DMS114 treated with DMSO at 0.1 percent for 48 hours (cell line): Measurements from ENCODE around the gene TGFBR3.

Experiments used
- DNase-seq: peaks from one replicate; lab custom pipeline; 2025; ENCODE audit not compliant: unreplicated experiment; lab: John Stamatoyannopoulos, UW

The TGFBR3 gene

DNA sequence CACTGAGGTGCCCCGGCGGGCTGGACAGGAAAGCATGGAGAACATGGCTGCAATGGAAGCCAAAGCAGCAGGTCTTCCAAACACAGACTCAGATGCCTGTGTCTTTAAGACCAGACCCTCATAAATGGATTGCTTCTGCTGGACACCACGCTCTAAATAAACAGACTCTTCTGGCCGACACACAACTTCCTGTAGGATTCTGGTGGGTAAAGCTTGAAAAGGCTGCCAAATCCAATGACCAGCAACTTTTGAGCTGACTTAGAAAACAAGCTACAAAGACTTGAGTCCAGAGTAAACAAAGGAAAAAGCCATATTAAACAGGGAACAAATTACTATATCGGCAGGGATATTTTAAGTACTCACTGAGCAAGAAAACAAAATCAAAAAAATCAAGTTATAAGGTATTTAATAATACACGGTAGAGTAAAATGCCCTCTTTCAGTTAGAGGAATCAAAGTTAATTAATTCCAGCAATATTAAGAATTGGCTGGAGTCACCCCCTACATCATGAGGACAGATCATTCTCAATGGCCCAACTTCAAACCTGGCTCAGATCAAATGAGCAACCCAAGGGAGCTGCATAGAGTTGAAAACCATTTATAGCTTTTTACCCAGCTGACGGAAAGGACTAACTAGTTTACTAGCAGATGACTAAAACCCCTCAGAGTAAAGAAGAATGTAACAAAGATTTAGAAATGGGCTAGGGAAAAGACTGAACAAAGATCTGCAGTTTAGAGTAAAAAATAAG, 102.4 kb downstream of the TGFBR3 start:
- no peak for DNase-seq

DNA sequence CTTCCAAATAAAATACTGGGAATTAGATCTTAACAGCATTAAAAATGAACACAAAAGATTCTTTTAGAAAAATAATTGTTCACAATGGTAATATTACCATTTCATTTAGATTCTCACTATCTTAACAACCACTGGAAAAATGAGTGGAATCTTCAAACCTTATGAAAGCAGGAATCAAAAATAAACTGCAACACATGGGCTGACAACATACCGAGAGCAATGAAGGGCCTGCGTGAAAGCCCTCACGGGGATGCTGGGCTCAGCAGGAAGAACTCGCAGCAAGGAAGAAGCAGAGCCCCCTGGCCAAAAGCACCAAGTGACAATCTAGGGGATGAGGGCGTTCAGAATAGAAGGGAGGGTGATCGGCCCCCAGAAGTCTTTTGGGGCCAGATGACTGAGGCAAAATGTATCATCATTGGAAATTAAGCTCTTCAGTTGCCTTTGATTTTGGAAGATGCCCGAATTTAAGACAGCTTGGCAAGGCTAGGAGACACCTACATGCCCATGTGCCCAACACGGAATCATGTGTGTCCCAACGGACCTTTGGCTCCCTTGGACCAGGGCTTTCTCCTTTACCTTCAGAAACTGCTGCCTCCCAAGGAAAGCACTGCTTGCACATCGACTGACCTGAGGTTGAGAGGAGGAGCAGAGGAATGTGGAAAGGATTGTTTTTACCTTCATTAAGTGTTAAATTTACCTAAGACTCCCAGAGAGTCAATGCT, 103.9 kb downstream of the TGFBR3 start:
- no peak for DNase-seq

DNA sequence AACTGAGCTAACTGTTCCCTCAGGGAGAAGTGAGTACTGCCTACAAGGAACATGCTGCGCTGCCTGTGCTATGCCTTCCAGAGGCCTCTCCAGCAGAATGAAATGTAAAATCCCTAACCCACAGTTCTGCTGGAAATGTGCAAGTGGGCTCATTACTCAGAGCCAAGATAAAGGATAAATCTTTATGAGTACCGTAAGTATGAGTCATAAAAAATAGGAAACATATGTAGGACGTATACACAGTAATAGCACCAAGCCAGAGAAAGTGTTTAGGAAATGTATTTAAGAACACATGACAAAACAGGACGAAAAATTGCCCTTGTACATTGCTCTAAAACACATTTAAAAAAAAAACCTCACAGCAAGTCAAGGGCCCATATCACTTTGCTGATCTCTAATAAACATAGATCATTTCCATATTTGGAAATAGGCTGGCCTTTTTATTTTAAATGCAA, 104.6 kb downstream of the TGFBR3 start:
- no peak for DNase-seq

DNA sequence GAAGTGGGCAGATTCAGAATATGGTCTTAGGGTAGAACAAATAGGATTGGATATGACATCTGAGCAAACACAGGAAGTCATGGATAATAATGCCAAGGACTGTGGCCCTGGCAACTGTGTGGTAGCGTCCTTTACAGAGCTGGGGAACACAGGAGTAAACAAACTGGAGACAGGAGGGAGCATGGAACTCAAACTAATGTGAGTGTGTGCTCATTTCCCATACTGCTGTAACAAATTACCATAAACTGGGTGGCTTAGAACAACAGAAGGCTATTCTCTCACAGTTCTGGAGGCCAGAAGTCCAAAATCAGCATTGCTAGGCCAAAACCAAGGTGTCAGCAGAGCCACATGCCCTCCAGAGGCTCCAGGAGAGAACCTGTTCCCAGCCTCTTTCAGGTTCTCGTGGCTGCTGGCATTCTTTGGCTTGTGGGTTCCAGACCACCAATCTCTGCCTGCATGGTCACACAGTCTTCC, 106.4 kb downstream of the TGFBR3 start:
- DNase-seq, result no peak

DNA sequence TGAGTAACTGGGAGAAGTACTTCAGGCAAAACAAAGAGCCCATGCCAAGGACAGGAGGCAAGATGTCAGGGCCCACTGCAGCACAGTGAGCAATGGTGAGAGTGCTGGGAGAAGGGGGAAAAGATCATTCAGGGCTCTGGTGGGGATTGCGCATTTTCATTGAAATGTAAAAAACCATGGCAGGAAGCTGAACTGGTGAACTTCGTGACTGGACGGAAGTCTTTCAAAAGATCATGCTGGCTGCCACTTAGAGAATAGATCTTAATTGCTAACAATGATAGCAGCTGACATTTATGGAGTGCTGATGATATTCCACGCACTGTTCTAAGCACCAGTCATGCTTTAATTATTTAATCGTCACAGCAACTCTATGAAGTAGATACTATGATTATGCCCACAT, 107.0 kb downstream of the TGFBR3 start:
- no peak for DNase-seq

DNA sequence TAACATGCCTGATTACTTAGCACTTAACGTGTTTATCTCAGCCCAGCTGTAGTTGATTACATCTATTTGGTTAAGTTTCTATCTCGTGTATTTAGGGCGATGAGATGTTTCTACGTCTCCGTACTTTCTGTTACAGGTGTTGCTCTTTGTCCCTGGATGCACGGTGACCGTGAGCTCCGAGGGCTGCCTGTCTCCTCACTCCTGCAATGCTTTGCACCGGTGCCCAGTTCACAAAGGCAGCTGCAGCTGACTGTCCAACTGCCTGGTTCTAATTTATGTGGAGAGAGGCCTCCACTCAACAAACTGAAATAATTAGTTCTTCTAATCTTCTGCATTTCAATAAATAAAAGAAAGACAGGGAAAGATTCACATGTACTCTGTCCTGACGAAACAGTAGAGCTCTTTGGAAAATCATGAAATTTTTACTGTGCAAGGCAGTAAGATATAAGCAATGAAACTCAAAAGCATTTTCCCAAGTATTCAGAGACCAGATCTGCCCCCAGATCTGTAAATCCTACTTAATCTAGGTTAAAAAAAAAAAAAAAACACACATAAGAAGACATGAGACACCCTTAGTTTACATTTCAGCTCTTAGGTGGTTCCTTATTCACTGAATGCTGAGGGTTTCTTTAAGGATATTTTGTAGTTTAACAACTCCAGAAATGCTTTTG, 108.2 kb downstream of the TGFBR3 start:
- DNase-seq, result no peak

DNA sequence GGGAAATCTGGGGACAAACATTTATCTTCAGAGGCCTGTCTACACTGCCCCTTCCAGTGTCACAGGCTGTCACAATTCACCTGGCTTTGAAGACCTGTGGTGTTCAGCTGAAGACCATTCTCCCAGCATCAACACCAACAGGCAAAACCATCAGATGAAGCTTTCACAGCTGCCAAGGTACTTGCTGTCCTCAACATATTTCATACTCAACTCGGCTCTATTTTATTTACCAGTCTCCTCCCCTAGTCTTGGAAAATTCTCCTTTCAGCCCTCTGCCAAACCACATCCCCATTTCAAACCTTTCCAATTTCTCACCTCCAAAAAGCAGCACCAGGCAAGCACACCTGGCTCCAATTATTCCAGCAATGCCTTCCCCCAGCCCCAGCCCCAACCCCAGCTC, 108.8 kb downstream of the TGFBR3 start:
- no peak for DNase-seq

DNA sequence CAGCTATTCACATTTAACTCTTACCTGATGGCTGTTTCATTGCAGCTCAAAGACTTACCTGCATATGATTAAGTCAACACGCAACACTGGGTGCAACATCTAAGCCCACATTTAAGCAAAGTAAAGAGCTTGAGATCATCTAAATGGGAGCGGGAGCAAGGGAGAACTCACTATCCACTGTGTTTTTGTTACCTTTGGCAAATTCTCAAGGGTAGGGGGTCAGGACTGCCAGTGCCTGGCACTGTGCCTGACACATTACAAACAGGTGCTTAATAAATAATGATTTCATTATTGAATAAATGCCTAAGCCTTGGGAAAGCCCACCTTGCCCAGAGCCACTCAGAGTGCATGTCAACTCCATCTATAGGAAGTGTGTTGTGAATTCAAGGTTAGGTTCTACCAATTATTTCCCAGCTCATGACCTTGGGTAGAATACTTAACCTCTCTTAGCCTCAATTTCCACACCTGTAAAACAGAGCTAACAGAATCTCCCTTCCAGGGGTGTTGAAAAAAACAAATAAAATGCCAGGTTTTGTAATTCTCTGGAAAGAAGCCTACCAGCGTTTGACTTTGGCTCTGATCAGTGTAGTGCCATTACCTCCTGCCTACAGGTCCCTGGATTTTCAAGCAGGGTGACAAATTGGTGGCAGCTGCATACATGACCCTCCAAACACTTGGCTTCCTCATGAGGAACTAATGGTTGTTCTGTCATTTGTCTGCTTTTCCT, 109.7 kb downstream of the TGFBR3 start:
- no peak for DNase-seq

DNA sequence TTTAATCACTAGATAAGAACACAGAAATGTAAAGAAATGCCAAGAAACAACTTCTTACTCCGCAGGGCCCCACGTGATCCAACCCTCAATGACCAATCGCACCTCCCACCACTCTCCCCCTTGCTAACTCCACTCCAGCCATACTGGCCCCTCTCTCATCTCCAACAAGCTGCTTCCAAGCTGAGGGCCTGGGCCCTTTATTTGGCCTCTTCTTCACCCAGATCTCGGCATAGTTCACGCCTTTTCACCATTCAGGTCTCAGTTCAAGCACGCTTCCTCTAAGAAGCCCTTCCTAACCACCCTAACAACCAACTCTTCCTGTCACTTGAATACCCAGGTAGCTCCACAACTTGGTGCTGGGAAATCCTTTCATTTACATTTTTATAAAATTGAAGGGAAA, 110.7 kb downstream of the TGFBR3 start:
- no peak for DNase-seq

DNA sequence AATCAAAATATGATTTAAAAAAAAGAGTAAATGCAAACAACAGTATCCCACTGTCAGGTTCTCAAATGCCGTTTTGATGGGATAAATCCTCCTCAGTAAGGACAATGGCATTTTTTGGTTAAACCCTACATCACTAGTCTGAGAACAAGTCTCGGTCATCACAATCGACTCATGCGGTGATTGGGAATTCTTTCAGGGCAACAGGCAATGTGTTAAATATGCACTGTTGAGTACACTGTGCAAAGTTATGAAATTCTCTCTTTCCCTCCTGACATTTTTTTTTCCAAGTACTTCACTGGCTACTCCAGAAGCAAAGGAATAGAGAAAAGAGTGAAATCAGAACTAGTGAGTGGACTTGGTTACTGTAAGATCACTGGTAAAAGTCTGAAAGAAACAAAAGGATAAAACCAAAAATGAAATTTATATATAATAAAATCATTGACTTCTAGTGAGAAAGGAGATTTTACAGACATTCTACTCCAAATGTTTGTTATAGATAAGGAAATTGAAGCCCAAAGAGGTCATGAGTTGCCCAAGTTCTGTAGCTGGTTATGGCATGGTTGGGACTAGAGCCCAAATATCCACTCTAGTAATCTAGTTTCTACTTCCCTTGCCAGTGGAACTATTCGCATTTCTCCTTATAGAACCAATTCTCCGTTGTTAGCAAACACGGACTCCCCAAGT, 111.3 kb downstream of the TGFBR3 start:
- no peak for DNase-seq

DNA sequence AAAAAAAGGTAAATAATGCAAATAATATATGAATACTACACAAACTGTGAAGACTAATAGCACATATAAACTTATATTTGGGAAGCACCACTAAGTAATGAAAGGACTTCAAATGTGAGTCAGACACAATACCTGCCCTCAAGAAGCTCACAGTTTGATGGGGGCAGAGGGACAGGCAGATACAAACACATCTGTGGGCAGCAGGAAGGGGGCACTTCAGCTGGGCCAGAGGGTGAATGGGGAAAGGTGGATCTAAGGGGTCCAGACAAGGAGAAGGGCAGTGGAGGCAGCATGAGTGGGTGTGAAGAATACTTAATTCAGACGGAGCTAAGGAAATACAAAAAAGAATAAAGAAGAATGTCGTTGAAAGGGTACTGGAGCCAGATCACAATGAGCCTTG, 114.2 kb downstream of the TGFBR3 start:
- DNase-seq, result no peak

DNA sequence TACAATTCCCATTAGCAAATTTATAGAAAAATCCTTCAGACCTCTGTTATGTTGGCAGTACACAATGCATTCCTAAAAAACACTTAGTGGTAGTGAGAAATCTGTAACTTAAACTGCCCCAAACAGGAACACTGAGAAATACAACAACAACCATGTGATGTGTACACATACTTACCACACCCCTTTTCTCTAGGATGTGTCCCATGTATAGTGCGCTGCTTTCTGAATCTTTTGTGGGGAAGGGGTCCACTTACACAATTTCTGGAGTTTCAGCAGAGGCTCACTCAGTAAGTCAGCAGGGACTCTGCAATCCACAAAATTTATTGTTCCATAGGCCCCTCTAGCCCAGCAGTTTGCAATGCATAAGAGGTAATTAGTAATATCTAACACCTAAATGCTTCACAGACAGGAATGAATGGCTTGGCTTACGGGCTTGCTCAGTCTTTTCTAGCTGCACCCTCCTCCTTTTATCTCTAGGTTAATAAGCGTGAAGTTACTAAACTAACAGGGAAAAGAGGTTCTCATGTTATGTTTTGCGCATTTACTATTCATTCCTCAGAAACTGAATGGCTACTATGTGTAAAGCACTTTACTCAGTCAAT, 115.2 kb downstream of the TGFBR3 start:
- DNase-seq, result no peak

DNA sequence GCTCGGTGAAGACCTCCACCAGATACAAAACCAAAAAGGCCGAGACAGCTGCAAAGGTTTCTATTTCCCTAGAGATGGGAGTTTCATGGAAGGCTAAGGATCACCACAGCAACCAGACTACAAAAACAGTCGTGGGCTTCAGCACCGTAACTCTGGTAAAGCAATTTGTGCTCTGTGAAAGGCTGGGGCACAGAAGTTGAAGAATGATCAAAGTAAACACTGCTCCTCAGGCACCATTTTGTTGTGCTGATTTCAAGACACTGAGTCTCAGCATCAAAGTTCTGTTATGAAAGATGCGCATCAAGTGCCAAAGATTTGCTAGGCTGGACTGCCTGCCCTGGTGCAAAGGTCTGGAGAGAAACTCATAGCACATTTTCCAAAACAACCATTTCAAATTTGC, 116.2 kb downstream of the TGFBR3 start:
- DNase-seq, result no peak

DNA sequence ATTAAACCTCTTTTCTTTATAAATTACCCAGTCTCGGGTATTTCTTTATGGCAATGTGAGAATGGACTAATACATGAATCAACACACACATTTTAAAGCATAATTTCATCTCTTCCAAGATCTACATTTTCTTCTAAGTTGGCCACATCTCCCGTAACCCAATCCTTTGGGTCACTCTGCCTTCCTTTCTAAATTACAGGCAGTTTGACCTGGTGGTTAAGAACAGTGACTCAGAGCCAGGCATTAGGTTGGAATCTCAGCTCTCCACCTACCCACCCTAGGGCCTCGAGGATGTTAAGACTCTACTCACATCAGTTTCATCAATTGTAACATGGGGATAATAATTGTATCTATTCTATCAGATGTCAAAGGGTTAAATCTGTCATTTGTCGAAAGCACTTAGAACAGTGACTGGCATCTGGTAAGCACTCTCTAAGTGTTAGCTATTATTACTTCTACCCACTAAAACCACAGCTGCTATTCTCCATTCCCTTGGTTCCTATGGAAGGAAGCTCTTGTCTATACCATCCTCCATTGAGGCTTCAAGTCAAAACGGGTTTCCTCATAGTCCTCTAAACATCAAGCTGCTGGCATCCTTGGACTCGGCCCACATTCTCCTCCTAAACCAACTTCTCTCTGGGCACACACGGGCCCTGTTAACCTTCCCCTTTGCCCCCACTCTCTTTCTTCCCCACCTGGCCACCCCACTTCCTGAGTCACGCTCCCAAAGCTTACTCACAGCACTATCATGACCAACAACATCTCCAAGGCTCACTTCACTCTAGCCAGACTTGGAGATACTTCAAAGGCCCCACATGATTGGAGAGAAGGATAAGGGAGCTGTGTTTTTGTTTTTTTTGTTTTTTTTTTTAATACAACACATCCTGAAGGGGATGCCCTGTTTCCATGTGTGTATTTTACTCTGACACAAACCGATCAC, 116.9 kb downstream of the TGFBR3 start:
- DNase-seq, result no peak

DNA sequence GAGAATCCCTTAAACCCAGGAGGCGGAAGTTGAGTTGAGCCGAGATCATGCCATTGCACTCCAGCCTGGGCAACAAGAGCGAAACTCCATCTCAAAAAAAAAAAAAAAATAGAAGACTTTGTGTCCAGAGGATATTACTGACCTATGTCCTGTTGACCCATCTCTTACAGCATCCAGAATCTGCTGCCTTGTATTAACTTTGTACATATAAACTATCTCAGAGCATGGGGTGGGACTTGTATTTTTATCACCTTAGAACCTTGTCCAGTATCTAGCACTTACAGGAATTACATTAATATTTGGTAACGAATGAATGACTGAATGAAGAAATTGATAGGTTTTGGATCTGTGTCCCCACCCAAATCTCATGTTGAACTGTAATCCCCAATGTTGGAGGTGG, 117.8 kb downstream of the TGFBR3 start:
- no peak for DNase-seq

DNA sequence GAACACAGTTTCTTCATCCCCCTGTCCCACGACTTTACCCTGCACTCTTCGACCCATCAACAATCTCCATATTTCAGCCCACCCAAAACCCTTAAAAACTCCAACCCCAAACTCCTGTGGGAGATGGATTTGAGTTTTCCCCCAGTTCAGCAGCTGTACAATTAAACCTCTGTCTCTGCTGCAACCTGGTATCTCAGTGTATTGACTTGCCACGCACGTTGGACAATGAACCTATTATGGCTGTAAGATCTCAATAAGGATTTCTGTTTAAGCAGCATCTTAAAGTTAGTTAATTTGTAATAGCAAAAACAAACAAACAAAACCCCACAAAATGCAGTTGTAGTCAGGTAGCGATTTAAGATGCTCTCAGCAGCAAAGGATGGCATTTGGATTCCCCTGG, 119.1 kb downstream of the TGFBR3 start:
- no peak for DNase-seq

DNA sequence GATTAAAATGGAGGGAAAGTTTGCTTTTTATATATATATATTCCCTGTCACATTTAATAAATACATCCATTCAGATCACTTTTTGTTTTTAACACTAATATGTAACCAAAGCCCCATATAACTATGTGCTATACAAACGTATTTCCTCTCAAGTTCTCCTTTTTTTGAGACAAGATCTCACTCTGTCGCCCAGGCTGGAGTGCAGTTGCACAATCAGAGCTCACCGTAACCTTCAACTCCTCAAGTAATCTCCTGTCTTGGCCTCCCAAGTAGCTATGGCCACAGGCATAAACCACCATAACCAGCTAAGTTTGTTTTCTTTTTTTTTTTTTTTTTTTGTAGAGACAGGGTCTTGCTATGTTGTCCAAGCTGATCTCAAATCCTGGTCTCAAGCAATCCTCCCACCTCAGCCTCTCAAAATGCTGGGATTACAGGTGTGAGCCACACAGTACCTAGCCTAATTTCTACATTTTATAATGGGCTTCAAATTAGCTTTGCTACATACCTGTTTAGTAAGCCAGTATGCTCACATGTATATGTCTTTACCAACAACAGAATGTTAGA, 120.0 kb downstream of the TGFBR3 start:
- DNase-seq, result no peak

DNA sequence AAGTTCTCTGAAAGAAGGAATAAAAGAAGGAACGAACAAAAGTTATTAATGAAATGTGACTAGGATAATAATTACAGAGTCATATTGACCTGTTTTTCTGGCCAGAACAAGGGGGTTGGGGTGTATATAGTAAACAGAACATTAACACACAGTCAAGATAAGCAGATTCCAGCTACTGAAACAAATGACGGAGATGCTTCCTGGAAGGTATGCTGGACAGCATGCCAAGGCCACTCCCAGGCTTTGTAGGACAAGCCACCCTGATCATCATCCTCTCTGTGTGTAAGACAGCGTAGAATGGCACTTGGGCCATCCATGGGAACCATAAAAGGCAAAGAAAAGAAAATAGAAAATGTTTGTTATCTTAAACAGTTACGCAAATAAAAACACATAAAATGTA, 120.7 kb downstream of the TGFBR3 start:
- no peak for DNase-seq
